NCI-H1417 treated with DMSO at 0.1 percent for 48 hours (cell line): ENCODE measurements around the gene BICC1.
"Not testable (repeated sequence)": the region's sequence is repeated elsewhere in the genome, so short reads cannot be mapped to it uniquely, and the experiment has no call there.

Experiments used
- DNase-seq: peaks from one replicate; lab custom pipeline; 2025; lab: John Stamatoyannopoulos, UW

BICC1 gene

GRCh38 chr10:58567652-58568051 lies 55.0 kb downstream of the BICC1 start:
- DNase-seq, result no peak

GRCh38 chr10:58568428-58568935 lies 55.8 kb downstream of the BICC1 start:
- DNase-seq, result no peak

GRCh38 chr10:58570307-58570723 lies 57.6 kb downstream of the BICC1 start:
- DNase-seq, result no peak

- no peak for DNase-seq
Observed at GRCh38 chr10:58570979-58571378, 58.3 kb downstream of the BICC1 start.

DNA sequence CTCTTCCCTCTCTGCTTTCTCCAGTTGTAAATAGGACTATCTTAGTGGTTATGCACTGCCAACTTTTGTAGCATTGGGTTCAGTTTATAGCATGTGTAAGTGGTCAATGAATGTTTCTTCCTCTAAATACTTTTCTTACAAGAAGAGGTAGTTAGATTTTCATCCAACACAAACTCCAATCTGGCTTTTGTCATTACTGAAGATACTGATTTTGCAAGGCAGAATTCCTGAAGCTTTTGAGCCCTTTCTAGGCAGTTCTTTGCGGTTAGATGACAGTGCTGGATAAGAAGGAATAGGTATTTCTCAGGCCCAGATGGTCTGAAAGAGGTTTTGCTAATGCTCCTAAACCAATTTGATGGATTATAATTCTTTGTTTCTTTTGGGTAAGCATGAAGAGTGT lies 60.5 kb downstream of the BICC1 start:
- DNase-seq, result no peak

GRCh38 chr10:58574058-58574457 lies 61.4 kb downstream of the BICC1 start:
- DNase-seq, result no peak

GRCh38 chr10:58575491-58575890 lies 62.8 kb downstream of the BICC1 start:
- DNase-seq, result no peak

- no peak for DNase-seq
Observed at GRCh38 chr10:58576751-58577436, 64.2 kb downstream of the BICC1 start.

DNA sequence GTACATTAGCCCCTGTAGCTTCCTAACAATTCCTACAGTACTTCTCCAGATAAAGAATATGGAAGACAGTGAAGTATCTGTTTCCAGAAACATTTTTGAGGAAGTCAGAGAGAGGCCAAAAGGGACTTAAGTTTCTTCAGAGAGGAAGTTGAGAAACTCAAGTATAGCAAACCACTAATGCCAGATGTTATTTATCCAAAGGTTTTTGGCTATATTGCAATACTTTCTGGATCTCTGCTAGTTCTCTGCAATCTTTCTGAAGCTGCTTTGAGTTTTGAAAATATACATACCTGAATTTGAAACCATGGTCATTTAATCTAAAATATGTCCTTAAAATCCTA lies 64.7 kb downstream of the BICC1 start:
- DNase-seq, result no peak

GRCh38 chr10:58578366-58578765 lies 65.7 kb downstream of the BICC1 start:
- no peak for DNase-seq

GRCh38 chr10:58579011-58579655 lies 66.5 kb downstream of the BICC1 start:
- no peak for DNase-seq

DNA sequence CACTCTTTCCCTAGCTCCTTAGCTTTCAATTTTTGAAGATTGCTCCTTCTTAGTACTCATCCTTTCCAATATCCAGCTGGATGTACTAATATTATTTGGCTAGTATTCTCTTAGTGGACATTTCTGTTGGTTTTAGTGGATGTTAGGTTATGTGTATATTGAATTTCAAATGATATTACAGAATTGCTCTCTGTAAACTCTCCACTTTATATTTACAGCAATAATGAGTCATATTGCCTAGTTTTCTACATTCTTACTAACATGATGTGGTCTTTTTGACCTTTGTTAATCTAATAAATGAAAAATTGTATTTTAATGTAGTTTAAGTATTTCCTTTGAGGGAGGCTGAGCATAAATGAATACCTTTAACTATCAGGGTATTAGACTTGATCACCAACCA lies 69.4 kb downstream of the BICC1 start:
- DNase-seq, result no peak

DNA sequence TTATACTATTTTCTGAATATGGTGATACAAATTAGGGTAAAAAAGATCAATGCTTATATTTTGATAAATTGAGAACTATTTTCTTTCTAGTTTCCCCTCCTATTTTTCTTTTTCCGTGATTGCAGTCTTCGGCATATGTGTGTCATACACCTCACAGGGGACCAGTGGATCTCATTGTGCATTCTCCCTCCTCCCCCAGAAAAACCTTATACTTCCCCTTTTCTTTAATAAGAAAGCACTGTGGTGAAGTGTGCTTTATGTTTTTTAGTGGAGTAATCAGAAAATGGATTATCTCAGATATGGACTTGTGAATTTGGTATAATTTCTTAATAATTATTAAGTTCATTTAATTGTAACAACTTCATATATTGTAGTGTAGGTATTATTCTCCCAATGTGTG lies 72.8 kb downstream of the BICC1 start:
- DNase-seq, result no peak

DNA sequence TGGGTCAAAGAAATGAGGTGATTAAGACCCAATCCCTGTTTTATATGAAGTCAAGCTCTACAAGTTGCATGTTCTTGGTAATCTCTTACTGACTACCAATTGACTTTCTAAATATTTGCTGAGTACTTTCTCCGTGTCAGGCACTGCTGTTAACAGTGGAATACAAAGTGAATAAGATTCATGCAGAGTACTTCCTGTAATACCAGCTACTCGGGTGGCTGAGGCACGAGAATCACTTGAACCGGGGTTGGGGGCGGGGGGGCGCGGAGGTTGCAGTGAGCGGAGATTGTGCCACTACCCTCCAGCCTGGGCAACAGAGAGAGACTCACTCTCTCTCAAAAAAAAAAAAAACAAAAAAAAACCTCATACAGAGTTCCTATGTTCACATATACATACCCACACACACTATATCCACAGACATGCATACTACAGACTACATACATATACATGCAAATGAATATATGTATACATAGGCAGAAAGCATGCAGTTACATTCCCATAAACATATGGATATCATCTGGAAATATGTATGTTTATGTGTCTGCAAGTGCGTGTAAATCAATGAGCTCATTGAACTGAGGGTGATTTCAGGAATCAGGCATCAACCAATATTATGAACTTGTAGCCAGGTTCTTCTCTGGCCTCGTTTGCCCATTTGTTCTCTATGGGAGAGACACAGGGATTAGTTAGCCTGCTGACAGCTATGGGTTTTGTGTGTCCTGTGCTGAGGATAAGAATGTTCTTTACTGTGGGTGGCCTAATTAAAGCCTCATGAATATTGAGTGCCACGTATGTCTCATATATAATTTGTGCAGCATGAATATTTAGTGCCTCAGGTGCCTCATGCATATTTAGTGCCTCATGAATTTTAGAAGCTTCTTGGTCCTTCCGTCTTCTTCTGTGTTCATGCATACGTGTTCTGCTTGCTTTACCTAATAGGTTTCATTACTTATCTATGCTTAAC lies 73.9 kb downstream of the BICC1 start:
- no peak for DNase-seq

GRCh38 chr10:58587676-58588075 lies 75.0 kb downstream of the BICC1 start:
- DNase-seq, result no peak

- DNase-seq, result no peak
Observed at GRCh38 chr10:58588673-58589265, 76.1 kb downstream of the BICC1 start.

GRCh38 chr10:58590152-58590840 lies 77.6 kb downstream of the BICC1 start:
- DNase-seq, result no peak

DNA sequence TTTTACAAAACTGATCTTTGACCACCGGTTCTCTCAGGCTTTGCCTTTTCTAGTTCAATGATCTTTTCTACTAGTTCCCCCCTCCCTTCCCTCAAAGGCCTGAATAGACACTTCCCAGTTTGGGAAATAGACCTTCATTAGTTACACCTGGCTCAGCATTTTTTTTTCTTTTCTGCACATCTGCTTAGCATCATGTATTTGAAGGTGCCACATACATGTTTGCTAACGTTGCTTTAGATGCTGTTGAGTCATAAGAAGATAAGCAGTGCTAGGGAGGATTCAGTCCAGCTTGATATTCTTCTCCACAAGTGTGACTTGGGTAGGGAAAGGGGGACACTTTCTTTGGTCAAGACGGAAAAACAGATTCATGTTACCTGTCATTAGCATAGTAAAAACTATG lies 78.3 kb downstream of the BICC1 start:
- DNase-seq, result no peak

- DNase-seq, result no peak
Observed at GRCh38 chr10:58593008-58593407, 80.3 kb downstream of the BICC1 start.

GRCh38 chr10:58597211-58597610 lies 84.5 kb downstream of the BICC1 start:
- not testable (repeated sequence) for DNase-seq

DNA sequence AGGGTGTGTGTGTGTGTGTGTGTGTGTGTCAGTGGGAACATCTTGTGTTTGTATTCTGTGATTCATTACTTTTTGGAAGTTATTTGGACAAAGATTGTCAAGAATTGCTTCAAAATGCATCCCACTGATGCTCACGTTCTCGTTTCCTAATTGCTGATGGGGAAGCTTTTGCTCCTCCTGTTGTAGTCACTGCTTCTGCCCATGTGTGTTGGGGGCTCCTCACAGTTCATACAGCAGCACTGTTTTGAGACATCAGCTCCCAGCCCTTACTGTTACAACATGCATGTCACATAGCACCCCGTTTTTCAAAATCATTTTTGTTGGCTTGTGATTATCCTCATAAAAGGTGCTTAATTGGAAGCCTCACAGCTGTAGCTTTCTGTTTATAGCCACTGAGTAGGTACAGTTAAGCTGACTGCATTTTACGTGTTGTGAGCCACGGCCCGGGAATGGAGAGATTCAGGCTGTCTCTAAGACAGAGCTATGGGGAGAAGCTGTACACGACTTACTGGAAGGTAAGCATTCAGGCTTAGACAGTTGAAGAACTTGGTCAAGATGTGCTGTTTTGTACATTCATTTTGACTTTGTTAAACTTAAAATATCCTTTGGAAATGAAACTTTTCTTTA lies 87.4 kb downstream of the BICC1 start:
- no peak for DNase-seq
